Hematopoietic multipotent progenitor cell treated with erythropoietin and hydrocortisone succinate and interleukin-3 and kit ligand, for 15 days (in vitro differentiated cells): ENCODE results near the gene SPOCK1.

Experiments used
- DNase-seq: peaks from one replicate; pipeline ENCODE4 v3.0.0-alpha.2; 2015; ENCODE audit warnings: low spot score

The SPOCK1 gene

DNA sequence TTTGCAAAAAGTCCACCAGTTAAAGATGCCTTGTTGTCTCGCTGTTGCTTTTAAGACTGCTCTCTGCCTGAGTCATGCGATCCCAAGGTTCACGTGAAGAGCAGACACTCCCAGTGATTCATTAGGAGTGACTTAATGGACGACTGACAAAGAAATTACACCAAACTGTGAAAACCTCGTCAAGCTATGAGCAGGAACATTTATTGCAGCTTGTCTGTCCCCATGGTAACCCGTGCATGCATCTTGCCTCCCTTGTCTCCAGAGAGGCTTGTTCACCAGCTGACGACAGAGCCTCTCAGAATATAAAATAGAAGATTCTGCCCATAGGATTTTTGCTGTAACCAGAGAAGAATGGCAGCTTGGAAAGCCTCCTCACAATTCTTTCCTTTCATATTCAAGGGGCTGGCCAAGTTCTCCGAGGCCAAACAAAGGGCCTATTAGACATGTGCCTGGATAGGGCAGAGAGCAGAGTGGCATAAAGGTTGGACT lies 352.7 kb downstream of the SPOCK1 start:
- DNase-seq: no peak

DNA sequence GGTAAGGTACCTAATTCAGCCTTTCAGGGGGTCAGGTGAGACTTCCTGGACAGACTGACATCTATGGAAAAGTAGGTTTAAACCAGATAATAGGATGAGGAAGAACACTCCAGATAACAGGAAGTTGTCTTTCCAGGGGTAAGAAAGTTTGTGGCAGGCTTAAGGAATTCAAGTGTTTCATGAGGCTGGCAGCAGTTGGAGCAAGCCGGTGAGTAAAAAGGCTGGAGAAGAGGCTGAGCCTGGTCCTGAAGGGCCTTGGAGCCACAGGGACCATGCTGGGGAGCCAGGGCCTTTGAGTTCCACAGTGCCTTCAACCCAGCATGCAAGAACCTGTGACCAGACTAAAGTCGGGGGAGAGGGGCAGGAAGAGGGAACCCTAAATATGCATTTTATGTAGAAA lies 353.4 kb downstream of the SPOCK1 start:
- no peak for DNase-seq

DNA sequence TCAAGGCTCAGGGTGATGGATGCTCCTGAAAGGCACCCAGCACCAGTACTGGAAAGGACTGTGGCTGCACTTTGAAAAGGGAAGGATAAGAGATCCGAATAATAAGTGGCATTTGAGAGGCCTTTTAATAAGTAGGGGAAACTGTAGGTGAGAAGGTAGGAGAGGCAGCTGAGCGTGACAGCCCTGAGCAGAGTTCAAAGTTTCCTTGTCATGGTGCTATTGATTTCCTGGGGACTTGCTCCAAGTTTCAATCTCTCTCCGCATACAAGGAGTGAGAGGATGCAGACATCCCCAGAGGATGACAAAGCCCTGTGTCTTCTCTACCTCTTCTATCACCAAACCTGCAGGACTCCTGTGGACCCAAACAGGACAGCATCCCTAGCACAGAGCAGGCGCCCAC lies 354.5 kb downstream of the SPOCK1 start:
- no peak for DNase-seq

DNA sequence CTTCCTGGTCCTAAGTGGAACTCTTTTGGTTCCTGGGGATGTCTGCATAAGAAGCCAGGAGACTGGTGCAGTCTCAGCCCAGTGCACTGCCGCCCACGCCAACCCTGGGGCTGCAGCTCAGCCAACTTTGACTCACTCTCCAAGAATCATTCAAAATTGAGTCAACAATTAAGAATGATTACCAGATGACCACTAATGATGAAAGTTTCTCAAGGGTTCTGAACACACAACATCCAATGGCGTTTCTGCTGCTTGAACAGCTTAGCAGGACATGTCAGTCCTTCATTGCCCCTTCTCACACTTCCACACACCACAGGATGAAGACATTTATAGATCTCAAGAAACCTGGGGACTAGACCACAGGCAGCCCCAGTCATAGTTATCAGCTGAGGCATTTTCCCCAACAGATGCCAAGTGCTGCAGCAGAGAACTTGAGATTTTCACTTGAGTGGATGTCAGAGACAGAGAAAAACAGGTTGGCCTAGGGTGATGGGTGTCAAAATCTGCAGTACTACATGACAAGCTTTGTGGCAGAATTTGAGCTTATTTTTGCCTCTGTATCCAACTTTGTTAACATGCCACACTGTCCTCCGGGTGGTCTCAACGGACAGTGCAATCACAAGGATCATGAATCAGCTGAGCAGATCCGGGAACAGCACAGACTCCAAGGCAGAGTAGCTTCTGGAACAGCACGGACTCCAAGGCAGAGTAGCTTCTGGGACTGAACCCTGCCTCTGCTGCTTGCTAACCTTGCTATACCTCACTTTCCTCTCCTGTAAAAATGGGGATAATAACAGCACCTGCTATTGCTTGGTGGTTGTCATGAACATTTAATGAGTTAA lies 356.1 kb downstream of the SPOCK1 start:
- no peak for DNase-seq

DNA sequence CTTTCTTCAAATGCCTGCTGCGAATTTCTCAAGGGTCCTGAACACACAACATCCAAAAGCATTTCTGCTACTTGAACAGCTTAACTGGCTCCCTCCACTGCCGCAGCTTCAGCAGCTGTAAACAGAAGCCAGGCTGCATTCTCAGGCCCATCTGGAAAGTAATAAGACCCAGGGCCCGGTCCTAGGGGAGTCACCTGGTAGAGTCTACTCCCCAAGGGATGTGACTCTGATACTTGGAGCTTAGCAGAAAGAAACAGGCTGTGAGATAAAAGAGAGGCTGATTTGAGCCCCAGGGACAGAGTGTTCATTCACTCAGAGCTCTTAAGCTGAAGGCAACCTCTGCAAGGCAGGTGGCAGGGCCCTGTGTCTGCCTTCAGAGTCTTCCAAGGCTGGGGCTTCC lies 356.8 kb downstream of the SPOCK1 start:
- DNase-seq: no peak

DNA sequence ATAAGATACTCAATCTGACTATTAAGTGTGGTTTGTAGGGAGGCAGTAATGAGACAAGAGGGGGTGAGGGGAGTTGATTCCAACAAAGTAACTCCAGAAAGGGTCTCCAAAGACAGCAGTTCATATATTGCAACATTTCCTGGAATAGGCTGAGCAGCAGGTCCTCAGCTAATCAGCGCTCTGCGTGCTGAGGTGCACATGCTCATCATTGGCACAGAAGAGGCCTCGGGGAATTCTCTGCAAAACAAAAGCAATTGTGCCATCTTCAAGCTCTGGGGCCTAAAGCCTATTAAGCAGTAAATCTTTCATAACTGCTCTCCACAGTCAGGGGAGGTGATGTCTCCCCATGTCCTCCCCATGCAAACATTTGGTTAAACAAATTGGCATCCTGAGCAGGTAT lies 357.3 kb downstream of the SPOCK1 start:
- no peak for DNase-seq

DNA sequence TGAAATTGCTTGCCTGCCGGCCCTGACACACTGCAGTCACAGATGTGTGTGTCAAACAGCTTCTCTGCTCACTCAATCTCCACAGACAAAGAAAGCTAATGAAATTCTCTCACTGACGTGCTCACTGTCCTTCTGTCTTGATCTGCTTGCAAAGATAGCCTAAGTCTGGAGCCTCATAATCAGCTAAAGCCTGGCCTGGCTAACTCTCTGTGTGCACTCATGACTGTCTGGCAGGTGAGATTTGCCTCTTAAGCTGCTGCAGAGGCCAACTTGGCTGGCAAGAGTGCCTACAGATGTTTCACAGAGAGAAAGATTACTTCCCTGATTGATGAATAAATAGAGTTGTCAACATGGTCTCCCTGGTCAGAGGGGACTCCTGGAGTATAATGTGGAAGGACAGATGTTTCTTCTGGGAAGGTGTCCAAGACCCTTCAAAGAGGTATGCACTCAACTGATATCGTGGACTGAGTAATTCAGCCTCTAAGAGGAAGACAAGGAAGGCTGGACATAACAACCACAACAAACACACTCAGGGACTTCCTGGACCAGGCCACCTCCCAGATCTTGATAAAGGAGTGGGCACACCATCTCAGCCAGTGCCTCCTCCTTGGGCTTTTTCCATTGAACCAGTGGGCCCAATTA lies 362.0 kb downstream of the SPOCK1 start:
- DNase-seq: no peak

DNA sequence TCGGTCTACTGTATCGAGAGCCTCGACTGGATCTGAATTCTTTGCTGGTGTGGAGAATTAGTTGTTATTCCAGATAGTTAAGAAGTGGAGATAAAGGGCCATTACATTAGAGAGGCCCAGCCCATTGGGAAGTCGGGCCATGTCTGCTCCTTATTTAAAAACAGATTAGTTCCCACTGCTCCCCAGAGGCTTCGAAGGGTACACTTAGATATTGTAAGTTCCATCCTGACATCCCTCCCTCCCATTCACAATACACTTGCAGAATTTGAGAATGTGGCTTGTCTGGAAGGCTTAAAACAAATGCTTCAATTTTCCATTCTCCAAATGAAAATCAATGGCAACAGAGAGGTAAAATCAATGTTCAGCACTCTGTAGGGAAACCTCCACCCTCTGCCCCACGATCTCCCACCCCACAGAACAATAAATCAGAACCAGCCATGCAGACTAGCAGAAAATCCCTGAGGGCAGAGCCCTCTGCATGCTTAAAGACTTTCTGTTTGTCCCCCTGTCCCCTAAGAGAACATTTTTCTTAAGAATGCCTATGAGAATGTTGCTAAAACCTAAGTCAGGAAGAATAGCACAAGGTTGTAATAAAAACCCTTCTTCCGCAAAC lies 364.1 kb downstream of the SPOCK1 start:
- DNase-seq: no peak

DNA sequence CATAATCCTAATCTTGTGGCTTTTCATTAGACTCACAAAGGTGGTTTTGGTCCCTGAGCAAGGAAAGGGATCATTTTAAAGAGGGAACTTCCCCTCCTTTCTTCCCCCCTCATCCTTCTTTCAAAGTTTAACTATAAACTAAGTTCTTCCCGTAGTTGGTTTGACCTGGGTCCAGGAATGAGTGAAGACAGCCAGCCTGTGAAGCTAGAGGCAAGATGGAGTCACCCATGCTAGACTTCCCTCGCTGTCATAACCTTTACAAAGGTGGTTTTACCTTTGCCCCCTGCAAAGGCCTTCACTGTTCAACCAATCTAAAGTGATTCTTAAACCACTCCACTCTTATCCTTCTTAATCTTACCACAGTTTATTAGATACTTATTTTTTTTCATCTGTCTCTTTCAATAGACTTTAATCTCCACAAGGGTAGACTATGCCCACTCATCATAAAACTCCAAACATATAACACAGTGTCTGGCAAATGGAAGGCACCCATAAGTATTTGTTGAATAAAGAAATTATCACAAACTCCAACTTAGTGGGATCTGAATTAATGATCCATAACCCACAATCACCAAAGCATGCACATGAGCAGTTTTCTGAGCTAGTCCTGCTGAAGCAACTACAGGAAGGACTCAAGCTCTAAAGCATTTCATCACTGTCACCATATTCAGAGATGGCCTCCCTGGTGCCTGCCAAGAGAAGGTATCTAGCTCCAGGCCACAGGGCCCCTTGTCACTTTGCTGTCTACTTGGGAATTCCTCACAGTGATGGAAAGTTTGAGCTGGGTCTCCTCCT lies 369.0 kb downstream of the SPOCK1 start:
- DNase-seq: no peak

DNA sequence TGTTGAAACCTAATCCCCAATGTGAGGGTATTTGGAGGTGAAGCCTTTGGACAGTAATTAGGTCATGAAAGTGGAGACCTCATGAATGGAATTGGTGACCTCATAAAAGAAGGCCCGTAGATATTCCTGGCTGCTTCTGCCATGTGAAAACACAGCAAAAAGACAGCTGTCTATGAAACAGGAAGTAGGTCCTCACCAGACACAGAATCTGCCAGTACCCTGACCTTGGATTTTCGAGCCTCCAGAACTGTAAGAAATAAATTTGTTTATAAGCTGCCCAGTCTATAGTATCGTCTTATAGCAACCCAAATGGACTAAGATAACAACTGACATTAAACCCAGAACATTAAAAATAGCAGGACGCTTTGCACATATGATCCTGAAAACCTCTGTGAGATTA lies 371.1 kb downstream of the SPOCK1 start:
- DNase-seq: no peak

DNA sequence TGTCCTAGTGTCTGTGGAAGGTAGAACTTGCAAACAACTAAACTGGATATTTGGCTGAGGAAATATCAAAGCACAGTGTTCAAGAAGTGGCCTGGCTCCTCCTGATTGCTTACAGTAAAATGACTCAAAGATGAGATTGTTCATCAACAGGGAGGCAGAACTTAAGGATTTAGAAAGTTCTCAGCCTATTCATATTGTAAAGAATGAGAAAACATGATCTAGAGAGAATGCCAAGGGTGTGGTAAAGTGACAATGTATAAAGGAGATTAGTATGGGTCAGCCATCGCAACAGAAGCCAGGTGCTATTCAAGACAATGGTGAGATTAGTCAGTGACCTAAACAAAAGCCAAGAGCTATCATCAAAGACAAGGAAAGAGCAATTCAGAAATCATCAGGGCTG lies 372.3 kb downstream of the SPOCK1 start:
- DNase-seq: no peak

DNA sequence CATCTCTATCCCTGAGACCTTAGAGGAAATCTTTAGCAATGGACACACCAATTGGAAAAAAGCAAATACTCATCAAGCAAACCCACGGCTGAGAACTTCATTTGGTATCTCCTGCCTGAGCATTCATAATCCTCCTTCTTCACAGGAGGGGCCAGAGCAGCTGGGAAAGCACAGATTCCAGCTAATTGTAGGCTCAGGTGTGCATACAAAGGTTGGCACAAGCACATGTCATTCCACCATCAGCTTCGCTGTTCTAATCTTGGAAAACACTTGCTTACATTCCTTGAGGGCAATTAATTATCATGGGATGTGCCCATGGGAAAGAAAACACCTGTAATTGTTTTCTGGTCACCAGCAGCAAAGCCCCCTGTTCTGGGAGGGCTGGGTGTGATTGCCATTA lies 376.6 kb downstream of the SPOCK1 start:
- DNase-seq: no peak

DNA sequence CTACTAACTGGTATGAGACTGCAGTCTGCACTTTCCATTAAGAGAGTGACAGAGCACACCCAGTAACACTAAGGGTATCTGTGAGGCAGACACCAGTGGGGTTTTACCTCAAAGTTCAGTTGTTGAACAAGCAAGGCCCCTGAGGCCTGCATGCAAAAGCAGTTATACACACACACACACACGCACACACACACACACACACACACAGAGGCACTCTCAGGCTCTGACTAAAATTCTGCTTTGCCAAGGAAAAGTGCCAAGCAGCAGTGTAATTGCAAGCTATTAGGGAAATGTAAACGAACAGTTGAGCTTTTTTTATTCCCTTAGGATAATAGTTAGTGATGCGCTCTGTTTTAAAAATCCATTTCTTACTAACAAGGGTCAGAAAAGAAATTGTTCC lies 377.1 kb downstream of the SPOCK1 start:
- DNase-seq: no peak

DNA sequence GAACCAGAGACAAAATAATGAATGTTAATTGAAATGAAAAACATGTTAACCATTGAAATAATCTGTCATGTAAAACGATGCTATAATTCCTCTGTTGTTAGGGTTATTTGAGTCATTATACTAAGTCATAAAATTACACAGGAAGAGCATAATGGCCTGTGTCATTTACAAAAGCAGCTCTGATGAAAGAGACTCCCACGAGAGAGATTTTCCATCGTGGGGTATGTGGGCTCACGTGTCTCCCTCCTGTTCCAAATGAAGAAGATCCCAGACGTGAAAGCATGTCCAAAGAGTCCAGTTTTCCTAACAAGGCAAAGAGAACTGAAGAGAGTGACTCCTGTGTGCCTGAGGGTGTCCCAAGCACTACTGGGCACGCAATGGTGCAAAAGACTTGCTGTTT lies 379.8 kb downstream of the SPOCK1 start:
- no peak for DNase-seq

DNA sequence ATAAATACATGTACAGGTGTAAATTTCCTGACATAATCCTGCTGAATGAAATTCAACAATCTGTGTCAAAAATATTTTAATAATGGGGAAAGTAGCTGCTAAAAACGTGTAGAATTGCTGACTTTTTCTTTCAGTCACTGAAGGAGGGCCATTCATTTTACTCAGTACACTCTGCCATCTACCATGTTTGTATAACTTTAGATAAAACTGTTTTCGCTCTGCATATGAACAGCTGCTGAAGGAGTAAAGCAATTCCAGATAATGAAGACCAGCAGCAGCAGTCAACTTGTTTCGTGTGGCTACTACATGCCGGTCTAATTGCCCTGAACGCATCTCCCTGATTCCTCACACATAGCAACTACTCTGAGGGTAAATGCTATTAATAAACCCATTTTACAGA lies 380.5 kb downstream of the SPOCK1 start:
- DNase-seq: no peak

DNA sequence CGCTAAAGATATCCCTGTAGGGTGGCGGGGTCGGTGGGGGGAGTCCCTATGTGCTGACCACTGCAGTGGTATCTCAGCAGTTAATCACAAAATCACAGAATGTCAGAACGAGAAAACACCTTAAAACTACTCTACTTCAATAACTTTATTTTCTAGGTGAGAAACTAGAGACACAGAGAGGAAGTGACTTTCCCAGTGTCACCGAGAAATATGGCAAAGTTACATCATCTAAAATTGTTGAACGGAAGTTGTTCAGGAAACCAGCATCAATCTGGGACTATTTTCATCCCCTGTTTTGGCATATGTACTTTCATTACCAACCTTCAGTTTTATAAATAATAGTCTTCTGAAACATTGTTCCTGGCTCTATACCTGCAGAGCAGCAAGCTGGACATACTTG lies 384.0 kb downstream of the SPOCK1 start:
- DNase-seq: no peak

DNA sequence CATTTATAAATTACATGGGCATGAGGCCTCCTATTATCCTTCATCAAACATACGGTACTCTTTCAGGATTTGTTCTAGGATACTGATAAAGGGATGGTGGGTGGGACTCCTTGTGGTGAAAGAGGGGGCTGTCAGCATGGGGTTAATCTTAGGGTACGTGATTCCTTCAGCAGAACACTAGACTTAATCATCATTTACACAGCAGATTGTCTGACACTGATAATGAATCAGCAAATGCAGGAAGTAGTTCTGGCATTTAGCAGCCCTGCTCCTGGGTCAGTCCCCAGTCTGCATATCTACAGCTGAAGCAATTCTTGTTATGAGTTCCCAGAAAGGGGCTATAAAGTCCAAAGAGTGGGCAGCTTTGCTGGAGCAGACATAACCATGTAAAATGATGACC lies 384.6 kb downstream of the SPOCK1 start:
- DNase-seq: no peak

DNA sequence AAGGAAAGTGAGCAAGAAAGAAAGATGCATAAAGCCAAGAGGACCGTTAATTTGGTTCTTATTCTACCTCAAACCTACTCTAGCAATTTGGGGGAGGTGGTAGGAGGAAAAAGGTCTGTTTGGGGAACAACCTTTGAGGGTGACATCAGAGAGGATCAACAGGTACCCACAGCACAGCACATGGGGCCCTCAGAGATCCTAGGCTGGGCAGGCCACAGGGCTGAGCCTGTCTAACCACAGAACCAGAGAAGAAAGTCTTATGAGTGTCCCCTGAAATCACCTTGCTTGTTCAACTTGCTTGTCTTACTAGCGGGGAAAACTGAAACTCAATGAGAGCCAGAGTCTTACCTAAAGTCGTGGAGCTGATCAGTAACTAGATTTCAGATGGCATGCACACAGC lies 385.2 kb downstream of the SPOCK1 start:
- DNase-seq: no peak

DNA sequence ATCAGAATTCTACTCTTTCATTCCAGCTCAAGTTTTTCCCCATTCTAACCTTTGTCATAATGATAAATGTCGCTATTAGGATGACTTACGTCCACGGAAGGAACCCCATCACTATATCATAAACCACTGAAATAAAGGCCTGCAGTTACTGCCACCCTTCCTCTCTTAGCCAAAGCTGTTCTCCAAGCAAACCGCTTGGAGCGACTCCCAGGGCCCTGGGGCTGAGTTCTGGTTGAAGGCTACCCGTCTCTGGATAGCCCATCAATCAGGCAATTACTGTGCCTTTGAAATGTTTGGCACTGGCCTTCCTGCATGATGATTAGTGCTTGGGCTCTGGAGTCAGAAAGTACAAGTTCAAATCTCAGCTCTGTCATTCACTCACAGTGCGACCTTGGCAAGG lies 386.0 kb downstream of the SPOCK1 start:
- DNase-seq: no peak

DNA sequence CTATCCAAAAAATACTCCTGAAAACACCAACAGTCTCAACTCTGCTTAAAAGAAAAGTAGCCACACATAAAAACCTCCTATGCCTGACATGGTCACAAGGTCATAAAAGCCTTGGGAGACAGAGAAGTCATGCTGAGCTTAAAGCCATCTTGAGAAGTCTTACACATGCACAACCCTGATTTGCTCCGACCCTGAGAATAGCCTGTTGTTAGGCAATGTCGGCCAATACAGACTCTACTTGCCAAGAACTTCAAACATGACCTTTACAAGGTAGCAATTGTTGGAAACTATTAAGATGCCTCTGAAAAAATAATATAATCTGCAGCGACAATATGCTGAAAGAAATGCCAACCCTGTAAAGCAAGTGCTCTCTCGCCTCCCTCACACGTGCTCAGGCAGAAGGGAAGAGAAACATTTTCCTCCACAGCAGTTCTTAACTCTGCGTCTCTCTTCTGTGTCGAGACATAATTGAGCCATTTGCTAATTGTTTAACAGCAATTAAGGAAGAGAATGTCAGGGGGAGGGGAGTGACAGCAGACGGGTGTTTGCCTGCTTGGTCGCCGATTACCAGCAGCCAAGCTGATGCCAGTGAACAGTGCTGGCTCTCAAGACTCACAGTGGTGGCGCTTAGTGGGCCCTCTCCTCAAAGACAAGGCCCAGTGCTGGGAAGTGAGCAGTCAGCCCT lies 393.6 kb downstream of the SPOCK1 start:
- no peak for DNase-seq

DNA sequence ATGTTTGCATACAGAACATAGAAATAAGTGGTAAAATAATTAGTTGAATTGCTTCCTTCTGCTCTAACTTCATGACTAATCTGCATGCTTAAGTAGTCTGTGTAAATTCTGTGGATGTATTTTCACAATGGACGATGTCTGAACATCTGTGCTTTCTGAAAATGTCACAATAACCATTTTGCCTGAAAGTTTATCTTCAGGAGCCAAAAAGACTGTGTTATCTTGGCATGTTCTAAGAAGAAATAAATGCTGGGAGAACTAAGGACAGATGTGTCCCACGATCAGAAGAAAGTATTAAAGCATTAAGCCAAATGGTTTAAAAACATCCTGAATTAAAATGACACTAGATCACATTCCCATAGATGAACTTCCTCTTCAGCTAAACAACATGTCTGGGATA lies 397.6 kb downstream of the SPOCK1 start:
- no peak for DNase-seq

DNA sequence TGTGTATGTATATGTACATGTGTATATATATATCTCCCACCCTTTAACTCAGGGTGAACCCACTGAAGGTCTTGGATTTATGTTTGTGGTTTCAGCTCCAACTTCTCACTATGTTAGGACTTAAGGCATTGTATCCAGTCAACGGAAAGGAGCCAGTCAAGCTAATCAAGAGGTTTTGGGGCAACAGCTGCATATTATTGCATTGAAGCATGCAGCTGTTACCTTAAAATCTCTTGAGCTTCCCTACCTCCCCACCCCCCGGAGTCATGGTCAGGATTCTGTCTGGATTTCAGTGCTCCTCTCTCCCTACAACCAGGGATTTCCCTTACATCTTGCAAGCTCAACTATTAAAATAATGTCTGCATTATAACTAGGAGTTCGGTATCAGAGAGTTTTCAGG lies 399.5 kb downstream of the SPOCK1 start:
- no peak for DNase-seq
